ENCODE results near the gene SLC40A1. TPM values are rescaled to one million over a fixed set of nuclear protein-coding genes. Genes with fewer than 3 reads are reported as not detected.

Gene SLC40A1
- total and polyA plus RNA-seq, 2 of the 13 experiments (the other 11 are each of a cell fraction or from before 2014, with no cell fraction given) = 10.6 to 24.9 TPM

GRCh38 chr2:189544318-189545042, 36.1 kb downstream of the SLC40A1 start:
- Histone ChIP-seq H3K4me3 (replicated peaks in 1 of 3; ENCODE audit: insufficient read depth in 1 of 3, low read depth in 2 of 3, low read length in 3 of 3) (no peak overlapping the region), H3K36me3 (replicated peaks in 1 of 2; ENCODE audit: control insufficient read depth in 1 of 2, insufficient read depth in 2 of 2, low read length in 2 of 2) (no peaks in the 10 kb centered on the region), H3K79me2 (ENCODE audit: insufficient read depth, low read length) (no peaks in the 10 kb centered on the region), H3K9me3 (ENCODE audit: low read length) (no peaks in the 10 kb centered on the region), H3K4me2 (ENCODE audit: low read depth, low read length) (no peak overlapping the region), H4K20me1 (ENCODE audit: insufficient read depth, low read length) (no peaks in the 10 kb centered on the region), H3K27me3 (ENCODE audit: control insufficient read depth in 1 of 2, insufficient read depth in 2 of 2, low read length in 2 of 2) (no peaks in the 10 kb centered on the region), H2AFZ (ENCODE audit: low read length) (no peak overlapping the region), H3K27ac (ENCODE audit: extremely low read length, insufficient read depth, low read length) (no peak overlapping the region), H3K4me1 (ENCODE audit: insufficient read depth, low read length) (peaks cover 33% of the 10 kb centered on the region), H3K9ac (ENCODE audit: insufficient read depth, low read depth, low read length) (no peak overlapping the region)
- FAIRE-seq (no peak), DNase-seq (ENCODE audit: low spot score) (no peak), ATAC-seq (no peak)
- ChIA-PET POLR2A (no interaction called here), CTCF (ENCODE audit: low intra/inter-chr PET ratio, low total read pairs) (no interaction called here)
- in situ Hi-C loops (cut with HindIII; ENCODE audit: extremely low pct_ligation_motif_present, low pct_unique_long_range_greater_than_20kb) = no loop called here
- intact Hi-C loops (cut with micrococcal nuclease; ENCODE audit: unreplicated experiment) = no loop called here
- 96% methylated on average over 5 of the region's 5 CpGs for whole genome bisulfite sequencing (ENCODE audit: low lambda C conversion rate)
- no TSS peak for BruUV-seq (replicated peaks)
- TF ChIP-seq ISL2 (CRISPR knock-in tag; IDR thresholded peaks at IDR 0.05) (no peak), ZBTB46 (CRISPR knock-in tag; IDR thresholded peaks at IDR 0.05; ENCODE audit: borderline replicate concordance) (no peak), WIZ (CRISPR knock-in tag; IDR thresholded peaks at IDR 0.05) (no peak), FOXM1 (CRISPR knock-in tag; IDR thresholded peaks at IDR 0.05) (no peak), ZNF782 (CRISPR knock-in tag; IDR thresholded peaks at IDR 0.05; ENCODE audit: borderline replicate concordance) (no peak), ARID2 (CRISPR knock-in tag; IDR thresholded peaks at IDR 0.05; ENCODE audit: borderline replicate concordance) (no peak), CEBPB (IDR thresholded peaks at IDR 0.05; ENCODE audit: borderline replicate concordance, low read depth, low read length) (no peak), ZNF142 (CRISPR knock-in tag; IDR thresholded peaks at IDR 0.05) (no peak), ZNF597 (CRISPR knock-in tag; IDR thresholded peaks at IDR 0.05) (no peak), ZNF44 (CRISPR knock-in tag; IDR thresholded peaks at IDR 0.05) (no peak), ZHX1 (CRISPR knock-in tag; IDR thresholded peaks at IDR 0.05; ENCODE audit: low read depth) (no peak)
